ENCODE measurements around the gene APLNR.

- TF ChIP-seq POLR2A (IDR thresholded peaks at IDR 0.05; ENCODE audit: low read depth, low read length), result no peak
- no peak for TF ChIP-seq NBN (IDR thresholded peaks at IDR 0.05)
- no peak for TF ChIP-seq JUND (IDR thresholded peaks at IDR 0.05; ENCODE audit: low read depth, low read length)
- no peak for TF ChIP-seq EZH2 (IDR thresholded peaks at IDR 0.05; ENCODE audit: borderline replicate concordance, control insufficient read depth, low read depth, low read length)
- TF ChIP-seq POLR2AphosphoS5 (IDR thresholded peaks at IDR 0.05; ENCODE audit: low read length), result no peak
- TF ChIP-seq SMC3 (IDR thresholded peaks at IDR 0.05; ENCODE audit: borderline replicate concordance, low read length), result no peak
- no peak for TF ChIP-seq ATF3 (IDR thresholded peaks at IDR 0.05; ENCODE audit: borderline replicate concordance, extremely low read depth, low read depth, low read length)
- TF ChIP-seq SIN3A (IDR thresholded peaks at IDR 0.05; ENCODE audit: low read depth, low read length), result no peak
- TF ChIP-seq HDAC6 (IDR thresholded peaks at IDR 0.05; ENCODE audit: unreplicated experiment), result no peak
- no peak for TF ChIP-seq CTCF (IDR thresholded peaks at IDR 0.05 in 2 of 3, conservative IDR thresholded peaks at IDR 0.05 in 1 of 3; ENCODE audit: control insufficient read depth in 2 of 3, extremely low read depth in 1 of 3, insufficient read depth in 1 of 3, low read depth in 3 of 3, low read length in 3 of 3)
Observed at GRCh38 chr11:57191311-57192219, 45.5 kb downstream of the APLNR start.
